SK-N-SH (cell line): ENCODE results near the gene TJP2. TPM values are rescaled to one million over a fixed set of nuclear protein-coding genes. Genes with fewer than 3 reads are reported as not detected.

Source experiments
- CTCF ChIA-PET: fragments of 300-600, 350-600 bp; formaldehyde crosslinking; extraction: SDS; loops from one replicate; lab custom pipeline; 2021; lab: Yijun Ruan, JAX
- POLR2A ChIA-PET: fragments of 350-600 bp; sonication (Branson Sonifier 250); formaldehyde crosslinking; extraction: SDS; loops from one replicate; lab custom pipeline; 2020; ENCODE audit warnings: antibody characterized with exemption, inconsistent platforms; lab: Yijun Ruan, JAX
- DNase-seq: peaks from one replicate; pipeline ENCODE4 v3.0.0; 2012
- H2AFZ ChIP-seq: fragments of 200-600 bp; sonication (generic); 2 replicates; pipeline ENCODE4 v1.8.1; 2016; ENCODE audit warnings: antibody characterized with exemption, mild to moderate bottlenecking, low read depth
- H3F3A ChIP-seq: fragments of 200-600 bp; sonication (generic); replicated peaks from 2 replicates; pipeline ENCODE3; 2016; ENCODE audit warnings: antibody characterized with exemption, mild to moderate bottlenecking; ENCODE audit not compliant: insufficient read depth
- H3K27ac ChIP-seq, 2 experiments: fragments of 200-500 bp in 1 of 2; fragments of 200-600 bp in 1 of 2; sonication (Bioruptor generic) in 1 of 2; sonication (generic), shearing (Covaris generic) in 1 of 2; 2 replicates each; pipeline versions ENCODE4 v1.5.1 to v1.6.1; 2014 to 2016; ENCODE audit warnings: low read depth in 2 of 2, inconsistent platforms in 1 of 2, low read length in 1 of 2, mild to moderate bottlenecking in 1 of 2, mixed read lengths in 1 of 2
- H3K27me3 ChIP-seq: fragments of 200-600 bp; sonication (generic), shearing (Covaris generic); 2 replicates; pipeline ENCODE4 v1.6.1; 2016; ENCODE audit warnings: mixed run types; ENCODE audit not compliant: insufficient read depth
- H3K36me3 ChIP-seq, 2 experiments: fragments of 200-500 bp in 1 of 2; fragments of 200-600 bp in 1 of 2; sonication (Bioruptor generic) in 1 of 2; sonication (generic) in 1 of 2; replicated peaks in 1 of 2; 2 replicates each; pipeline versions ENCODE3 to v1.5.1; 2014 to 2016; ENCODE audit warnings: low read length in 1 of 2, mild to moderate bottlenecking in 1 of 2; ENCODE audit not compliant: insufficient read depth in 2 of 2, control insufficient read depth in 1 of 2
- H3K4me1 ChIP-seq, 2 experiments: fragments of 200-500 bp in 1 of 2; fragments of 200-600 bp in 1 of 2; sonication (Bioruptor generic) in 1 of 2; sonication (generic), shearing (Covaris generic) in 1 of 2; 2 replicates each; pipeline versions ENCODE4 v1.5.1 to v1.6.1; 2014 to 2016; ENCODE audit warnings: low read depth in 1 of 2, low read length in 1 of 2, mixed run types in 1 of 2; ENCODE audit not compliant: insufficient read depth in 2 of 2, control insufficient read depth in 1 of 2
- H3K4me2 ChIP-seq: fragments of 200-600 bp; sonication (generic), shearing (Covaris generic); 2 replicates; pipeline ENCODE4 v1.6.1; 2017; ENCODE audit warnings: mixed run types
- H3K4me3 ChIP-seq, 2 experiments: fragments of 200-500 bp in 1 of 2; fragments of 200-600 bp in 1 of 2; sonication (Bioruptor generic) in 1 of 2; sonication (generic), shearing (Covaris generic) in 1 of 2; 2 replicates each; pipeline versions ENCODE4 v1.5.1 to v1.8.1; 2014 to 2016; ENCODE audit warnings: low read depth in 2 of 2, inconsistent platforms in 1 of 2, low read length in 1 of 2, mild to moderate bottlenecking in 1 of 2, mixed read lengths in 1 of 2, moderate library complexity in 1 of 2
- H3K79me2 ChIP-seq: fragments of 200-600 bp; sonication (generic); 2 replicates; pipeline ENCODE4 v1.8.1; 2017; ENCODE audit warnings: mild to moderate bottlenecking; ENCODE audit not compliant: insufficient read depth
- H3K9ac ChIP-seq: fragments of 200-600 bp; sonication (generic); 2 replicates; pipeline ENCODE4 v1.6.1; 2017; ENCODE audit warnings: mixed run types
- H3K9me2 ChIP-seq: fragments of 200-600 bp; sonication (generic); 2 replicates; pipeline ENCODE4 v1.6.1; 2017; ENCODE audit warnings: mixed run types
- H3K9me3 ChIP-seq: fragments of 200-600 bp; sonication (generic); 2 replicates; pipeline ENCODE4 v1.6.1; 2017; ENCODE audit warnings: mixed run types, mild to moderate bottlenecking, moderate library complexity
- H4K20me1 ChIP-seq: fragments of 200-600 bp; sonication (generic); 2 replicates; pipeline ENCODE4 v1.6.1; 2017; ENCODE audit warnings: mild to moderate bottlenecking, mixed run types; ENCODE audit not compliant: insufficient read depth
- CHD2 ChIP-seq: fragments of 150-350 bp; IDR thresholded peaks from 2 replicates; pipeline ENCODE4 v1.6.1; 2018; ENCODE audit warnings: low read length; ENCODE audit not compliant: partially characterized antibody
- ELF1 ChIP-seq: IDR thresholded peaks from 2 replicates; pipeline ENCODE4 v1.4.0; 2012
- EZH2phosphoT487 ChIP-seq: fragments of 200-600 bp; sonication (generic); IDR thresholded peaks from 2 replicates; pipeline ENCODE4 v1.6.1; 2017; ENCODE audit warnings: low read depth, mixed run types, mild to moderate bottlenecking, antibody characterized with exemption, moderate library complexity, borderline replicate concordance
- FOSL2 ChIP-seq: IDR thresholded peaks from 2 replicates; pipeline ENCODE4 v1.4.0; 2012; ENCODE audit warnings: low read depth, mild to moderate bottlenecking, moderate library complexity, borderline replicate concordance
- FOXM1 ChIP-seq: IDR thresholded peaks from 2 replicates; pipeline ENCODE4 v1.4.0; 2012; ENCODE audit warnings: low read depth, mild to moderate bottlenecking
- GATA2 ChIP-seq: sonication (generic); formaldehyde crosslinking; IDR thresholded peaks from 2 replicates; pipeline ENCODE4 v1.5.0; 2020; ENCODE audit warnings: mild to moderate bottlenecking, missing genetic modification reagents
- JUND ChIP-seq: IDR thresholded peaks from 2 replicates; pipeline ENCODE4 v1.4.0; 2012
- MXI1 ChIP-seq: IDR thresholded peaks from 2 replicates; pipeline ENCODE4 v1.6.1; 2012; ENCODE audit warnings: mild to moderate bottlenecking, low read depth, low read length, improper control_type of control experiment
- RAD21 ChIP-seq: IDR thresholded peaks from 2 replicates; pipeline ENCODE4 v1.6.1; 2012; ENCODE audit warnings: mild to moderate bottlenecking, low read length
- RCOR1 ChIP-seq: fragments of 150-350 bp; IDR thresholded peaks from 2 replicates; pipeline ENCODE4 v1.6.1; 2017; ENCODE audit warnings: antibody characterized with exemption, low read length
- RFX5 ChIP-seq: IDR thresholded peaks from 2 replicates; pipeline ENCODE4 v1.6.1; 2012; ENCODE audit warnings: mild to moderate bottlenecking, improper control_type of control experiment, low read length
- RXRA ChIP-seq: IDR thresholded peaks from 2 replicates; pipeline ENCODE4 v1.4.0; 2012; ENCODE audit warnings: low read depth, mild to moderate bottlenecking, borderline replicate concordance
- SMC3 ChIP-seq: IDR thresholded peaks from 2 replicates; pipeline ENCODE4 v1.6.1; 2012; ENCODE audit warnings: low read depth, low read length, improper control_type of control experiment
- TEAD4 ChIP-seq: IDR thresholded peaks from 2 replicates; pipeline ENCODE4 v1.4.0; 2012; ENCODE audit warnings: mild to moderate bottlenecking, borderline replicate concordance; ENCODE audit not compliant: insufficient read depth
- WGBS: methylation state at CpG from one replicate; pipeline ENCODE4 v1.1.6; 2017; ENCODE audit warnings: low lambda C conversion rate; 5-methylcytosine and 5-hydroxymethylcytosine counted together
- polyA plus RNA-seq, 3 experiments: library from polyadenylated mRNA; depleted of rRNA; stranded (reverse); fragments of >200 nt; gene quantifications; 2 replicates each; pipeline ENCODE4 v1.2.3, GENCODE V29; 2012
- TF ChIP-seq, protein P1 (sequence below): IDR thresholded peaks from 2 replicates; pipeline ENCODE4 v1.4.0; 2012; ENCODE audit warnings: low read depth, borderline replicate concordance
- TF ChIP-seq, protein P2 (sequence below): fragments of 150-350 bp; IDR thresholded peaks from 2 replicates; pipeline ENCODE4 v1.6.1; 2016; ENCODE audit warnings: mild to moderate bottlenecking, low read depth, low read length
- TF ChIP-seq, protein P3 (sequence below): fragments of 150-350 bp; IDR thresholded peaks from 2 replicates; pipeline ENCODE4 v1.6.1; 2017; ENCODE audit warnings: antibody characterized with exemption, low read length, low read depth, borderline replicate concordance
- TF ChIP-seq, protein P4 (sequence below): IDR thresholded peaks from 2 replicates; pipeline ENCODE4 v1.4.0; 2012; ENCODE audit warnings: low read depth
- TF ChIP-seq, protein P5 (sequence below): fragments of 200-600 bp; sonication (generic); IDR thresholded peaks from 2 replicates; pipeline ENCODE4 v1.6.1; 2017; ENCODE audit warnings: antibody characterized with exemption, mild to moderate bottlenecking, moderate library complexity
- TF ChIP-seq, protein P6 (sequence below): IDR thresholded peaks from 2 replicates; pipeline ENCODE4; 2012

The TJP2 gene
- polyA plus RNA-seq, 1 of the 3 experiments (the other 2 are of a cell fraction): 17.7 TPM

DNA sequence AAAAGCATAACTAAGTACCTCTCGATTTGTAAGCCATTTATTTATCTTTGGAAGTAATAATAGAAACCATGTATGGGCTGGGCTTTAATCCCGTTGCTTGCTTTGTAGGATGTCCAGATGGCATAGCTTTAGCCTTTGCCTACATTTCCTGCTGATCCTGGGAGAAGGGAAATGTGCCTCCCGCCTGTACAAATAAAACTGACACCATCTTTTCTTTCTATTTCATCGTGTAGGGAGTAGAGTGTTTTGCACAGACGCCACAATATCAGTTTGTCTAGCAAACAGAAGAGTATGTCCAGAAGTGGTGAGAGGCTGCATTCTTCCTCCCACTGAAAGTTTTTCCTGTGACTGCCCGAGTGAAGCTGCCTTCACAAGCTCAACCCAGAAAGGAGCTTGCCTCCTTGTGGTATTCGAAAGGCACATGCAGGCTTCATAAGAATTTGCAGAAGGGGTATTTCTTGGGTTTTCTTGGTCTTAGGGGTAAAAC lies 24.7 kb upstream of the TJP2 start (continued):
- TF ChIP-seq EZH2phosphoT487 (no peak), RAD21 (peak; percentile 15; the same call in 1 of the 2 replicates), RXRA (no peak), RCOR1 (no peak), JUND (no peak), CHD2 (no peak)
- TF ChIP-seq, protein P1, sequence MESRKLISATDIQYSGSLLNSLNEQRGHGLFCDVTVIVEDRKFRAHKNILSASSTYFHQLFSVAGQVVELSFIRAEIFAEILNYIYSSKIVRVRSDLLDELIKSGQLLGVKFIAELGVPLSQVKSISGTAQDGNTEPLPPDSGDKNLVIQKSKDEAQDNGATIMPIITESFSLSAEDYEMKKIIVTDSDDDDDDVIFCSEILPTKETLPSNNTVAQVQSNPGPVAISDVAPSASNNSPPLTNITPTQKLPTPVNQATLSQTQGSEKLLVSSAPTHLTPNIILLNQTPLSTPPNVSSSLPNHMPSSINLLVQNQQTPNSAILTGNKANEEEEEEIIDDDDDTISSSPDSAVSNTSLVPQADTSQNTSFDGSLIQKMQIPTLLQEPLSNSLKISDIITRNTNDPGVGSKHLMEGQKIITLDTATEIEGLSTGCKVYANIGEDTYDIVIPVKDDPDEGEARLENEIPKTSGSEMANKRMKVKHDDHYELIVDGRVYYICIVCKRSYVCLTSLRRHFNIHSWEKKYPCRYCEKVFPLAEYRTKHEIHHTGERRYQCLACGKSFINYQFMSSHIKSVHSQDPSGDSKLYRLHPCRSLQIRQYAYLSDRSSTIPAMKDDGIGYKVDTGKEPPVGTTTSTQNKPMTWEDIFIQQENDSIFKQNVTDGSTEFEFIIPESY: no peak
- TF ChIP-seq, protein P2, sequence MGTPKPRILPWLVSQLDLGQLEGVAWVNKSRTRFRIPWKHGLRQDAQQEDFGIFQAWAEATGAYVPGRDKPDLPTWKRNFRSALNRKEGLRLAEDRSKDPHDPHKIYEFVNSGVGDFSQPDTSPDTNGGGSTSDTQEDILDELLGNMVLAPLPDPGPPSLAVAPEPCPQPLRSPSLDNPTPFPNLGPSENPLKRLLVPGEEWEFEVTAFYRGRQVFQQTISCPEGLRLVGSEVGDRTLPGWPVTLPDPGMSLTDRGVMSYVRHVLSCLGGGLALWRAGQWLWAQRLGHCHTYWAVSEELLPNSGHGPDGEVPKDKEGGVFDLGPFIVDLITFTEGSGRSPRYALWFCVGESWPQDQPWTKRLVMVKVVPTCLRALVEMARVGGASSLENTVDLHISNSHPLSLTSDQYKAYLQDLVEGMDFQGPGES: no peak
- TF ChIP-seq, protein P3, sequence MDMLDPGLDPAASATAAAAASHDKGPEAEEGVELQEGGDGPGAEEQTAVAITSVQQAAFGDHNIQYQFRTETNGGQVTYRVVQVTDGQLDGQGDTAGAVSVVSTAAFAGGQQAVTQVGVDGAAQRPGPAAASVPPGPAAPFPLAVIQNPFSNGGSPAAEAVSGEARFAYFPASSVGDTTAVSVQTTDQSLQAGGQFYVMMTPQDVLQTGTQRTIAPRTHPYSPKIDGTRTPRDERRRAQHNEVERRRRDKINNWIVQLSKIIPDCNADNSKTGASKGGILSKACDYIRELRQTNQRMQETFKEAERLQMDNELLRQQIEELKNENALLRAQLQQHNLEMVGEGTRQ: no peak
- TF ChIP-seq, protein P4, sequence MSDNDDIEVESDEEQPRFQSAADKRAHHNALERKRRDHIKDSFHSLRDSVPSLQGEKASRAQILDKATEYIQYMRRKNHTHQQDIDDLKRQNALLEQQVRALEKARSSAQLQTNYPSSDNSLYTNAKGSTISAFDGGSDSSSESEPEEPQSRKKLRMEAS: no peak

DNA sequence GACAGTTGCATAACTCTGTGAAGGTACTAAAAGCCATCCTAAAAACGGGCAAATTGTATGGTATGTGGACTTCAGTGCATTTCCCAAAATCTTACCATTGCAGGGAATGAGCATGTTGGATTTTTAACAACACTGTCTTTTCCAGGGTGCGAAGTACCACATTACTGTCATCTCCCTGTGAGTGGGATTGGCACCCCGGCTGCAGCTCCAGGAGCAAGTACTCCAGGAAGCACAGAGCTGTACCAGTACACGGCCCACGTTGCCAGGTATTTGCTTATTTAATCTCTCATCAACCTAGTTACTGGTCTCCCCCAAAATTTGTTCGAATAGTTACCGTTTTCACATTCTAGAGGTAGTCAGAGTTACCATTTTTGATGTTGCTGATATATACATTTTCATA lies 22.6 kb upstream of the TJP2 start:
- H3K27ac ChIP-seq: no peak overlapping the region
- no peaks in the 10 kb centered on the region for H3K9me3 ChIP-seq
- CTCF ChIA-PET: interaction anchor here (1.4 kb wide), 1 partner anchor 30 kb away, joined by 3 read pairs; no protein-coding TSS in a partner anchor
- DNase-seq: no peak
- no peaks in the 10 kb centered on the region for H4K20me1 ChIP-seq
- no peak overlapping the region for H3K4me3 ChIP-seq
- peaks cover 0 to 13% of the 10 kb centered on the region in 2 experiments; a peak in 2 of 4 replicates for H3K4me1 ChIP-seq
- no peaks in the 10 kb centered on the region for H3K9me2 ChIP-seq
- POLR2A ChIA-PET: no interaction called here
- no peak overlapping the region for H2AFZ ChIP-seq
- no peak overlapping the region for H3K9ac ChIP-seq
- peaks cover 5% of the 10 kb centered on the region for H3F3A ChIP-seq
- no peaks in the 10 kb centered on the region for H3K79me2 ChIP-seq
- H3K27me3 ChIP-seq: no peaks in the 10 kb centered on the region
- 97% methylated on average over 7 of the region's 7 CpGs for WGBS
- no peaks in the 10 kb centered on the region for H3K36me3 ChIP-seq
- no peak overlapping the region for H3K4me2 ChIP-seq
- TF ChIP-seq MXI1: no peak
- no peak for TF ChIP-seq GATA2
- TF ChIP-seq ELF1: no peak
- no peak for TF ChIP-seq FOSL2
- TF ChIP-seq, protein P5, sequence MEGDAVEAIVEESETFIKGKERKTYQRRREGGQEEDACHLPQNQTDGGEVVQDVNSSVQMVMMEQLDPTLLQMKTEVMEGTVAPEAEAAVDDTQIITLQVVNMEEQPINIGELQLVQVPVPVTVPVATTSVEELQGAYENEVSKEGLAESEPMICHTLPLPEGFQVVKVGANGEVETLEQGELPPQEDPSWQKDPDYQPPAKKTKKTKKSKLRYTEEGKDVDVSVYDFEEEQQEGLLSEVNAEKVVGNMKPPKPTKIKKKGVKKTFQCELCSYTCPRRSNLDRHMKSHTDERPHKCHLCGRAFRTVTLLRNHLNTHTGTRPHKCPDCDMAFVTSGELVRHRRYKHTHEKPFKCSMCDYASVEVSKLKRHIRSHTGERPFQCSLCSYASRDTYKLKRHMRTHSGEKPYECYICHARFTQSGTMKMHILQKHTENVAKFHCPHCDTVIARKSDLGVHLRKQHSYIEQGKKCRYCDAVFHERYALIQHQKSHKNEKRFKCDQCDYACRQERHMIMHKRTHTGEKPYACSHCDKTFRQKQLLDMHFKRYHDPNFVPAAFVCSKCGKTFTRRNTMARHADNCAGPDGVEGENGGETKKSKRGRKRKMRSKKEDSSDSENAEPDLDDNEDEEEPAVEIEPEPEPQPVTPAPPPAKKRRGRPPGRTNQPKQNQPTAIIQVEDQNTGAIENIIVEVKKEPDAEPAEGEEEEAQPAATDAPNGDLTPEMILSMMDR: no peak
- TF ChIP-seq, protein P4: no peak
- TF ChIP-seq TEAD4: no peak
- TF ChIP-seq RCOR1: no peak
- no peak for TF ChIP-seq RFX5
- TF ChIP-seq, protein P6, sequence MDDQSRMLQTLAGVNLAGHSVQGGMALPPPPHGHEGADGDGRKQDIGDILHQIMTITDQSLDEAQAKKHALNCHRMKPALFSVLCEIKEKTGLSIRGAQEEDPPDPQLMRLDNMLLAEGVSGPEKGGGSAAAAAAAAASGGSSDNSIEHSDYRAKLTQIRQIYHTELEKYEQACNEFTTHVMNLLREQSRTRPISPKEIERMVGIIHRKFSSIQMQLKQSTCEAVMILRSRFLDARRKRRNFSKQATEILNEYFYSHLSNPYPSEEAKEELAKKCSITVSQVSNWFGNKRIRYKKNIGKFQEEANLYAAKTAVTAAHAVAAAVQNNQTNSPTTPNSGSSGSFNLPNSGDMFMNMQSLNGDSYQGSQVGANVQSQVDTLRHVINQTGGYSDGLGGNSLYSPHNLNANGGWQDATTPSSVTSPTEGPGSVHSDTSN: no peak
- TF ChIP-seq SMC3: no peak
- TF ChIP-seq RXRA: no peak
- no peak for TF ChIP-seq FOXM1
